Liver (tissue), 3 donors: Measurements from ENCODE around the gene CCDC60.

ENCODE experiments used
- EGR1 ChIP-seq, 2 donors: IDR thresholded peaks; 2 replicates each; pipeline ENCODE4 v1.6.1; 2016 to 2018; ENCODE audit warnings: antibody characterized with exemption in 2 of 2, low read depth in 2 of 2
- FOXA1 ChIP-seq: IDR thresholded peaks from 2 replicates; pipeline ENCODE4 v1.6.1; 2016; ENCODE audit warnings: antibody characterized with exemption
- GABPA ChIP-seq, 2 donors: IDR thresholded peaks in 1 of 2; conservative IDR thresholded peaks in 1 of 2; 2 replicates each; pipeline ENCODE4 v1.6.1; 2016; ENCODE audit warnings: antibody characterized with exemption in 2 of 2, mild to moderate bottlenecking in 1 of 2, moderate library complexity in 1 of 2
- HNF4A ChIP-seq, 2 donors: conservative IDR thresholded peaks; 2 replicates each; pipeline ENCODE4 v1.6.1; 2016; ENCODE audit warnings: antibody characterized with exemption in 2 of 2, mild to moderate bottlenecking in 2 of 2
- NR2F2 ChIP-seq: IDR thresholded peaks from 2 replicates; pipeline ENCODE4 v1.6.1; 2016; ENCODE audit warnings: antibody characterized with exemption
- RAD21 ChIP-seq, 2 donors: IDR thresholded peaks; 2 replicates each; pipeline ENCODE4 v1.6.1; 2016; ENCODE audit warnings: antibody characterized with exemption in 2 of 2, mild to moderate bottlenecking in 2 of 2
- SP1 ChIP-seq: IDR thresholded peaks from 2 replicates; pipeline ENCODE4 v1.6.1; 2018; ENCODE audit warnings: antibody characterized with exemption, mild to moderate bottlenecking
- TAF1 ChIP-seq: conservative IDR thresholded peaks from 2 replicates; pipeline ENCODE4 v1.6.1; 2016; ENCODE audit warnings: antibody characterized with exemption, mild to moderate bottlenecking
- YY1 ChIP-seq: IDR thresholded peaks from 2 replicates; pipeline ENCODE4 v1.6.1; 2016; ENCODE audit warnings: antibody characterized with exemption, mild to moderate bottlenecking
- TF ChIP-seq, protein P1 (sequence below): fragments of 150-350 bp; IDR thresholded peaks from 2 replicates; pipeline ENCODE4 v1.5.1; 2017; ENCODE audit warnings: improper control_type of control experiment, low read depth, low read length; ENCODE audit not compliant: missing input control
- TF ChIP-seq, protein P2 (sequence below): IDR thresholded peaks from 2 replicates; pipeline ENCODE4 v1.6.1; 2016; ENCODE audit warnings: antibody characterized with exemption
- TF ChIP-seq, protein P3 (sequence below): IDR thresholded peaks from 2 replicates; pipeline ENCODE4 v1.6.1; 2016; ENCODE audit warnings: antibody characterized with exemption, mild to moderate bottlenecking
- TF ChIP-seq, protein P4 (sequence below): IDR thresholded peaks from 2 replicates; pipeline ENCODE4 v1.6.1; 2016; ENCODE audit warnings: antibody characterized with exemption
- TF ChIP-seq, protein P5 (sequence below): IDR thresholded peaks from 2 replicates; pipeline ENCODE4 v1.6.1; 2016; ENCODE audit warnings: antibody characterized with exemption
- donor health status: healthy.
- donor health status: healthy.

DNA sequence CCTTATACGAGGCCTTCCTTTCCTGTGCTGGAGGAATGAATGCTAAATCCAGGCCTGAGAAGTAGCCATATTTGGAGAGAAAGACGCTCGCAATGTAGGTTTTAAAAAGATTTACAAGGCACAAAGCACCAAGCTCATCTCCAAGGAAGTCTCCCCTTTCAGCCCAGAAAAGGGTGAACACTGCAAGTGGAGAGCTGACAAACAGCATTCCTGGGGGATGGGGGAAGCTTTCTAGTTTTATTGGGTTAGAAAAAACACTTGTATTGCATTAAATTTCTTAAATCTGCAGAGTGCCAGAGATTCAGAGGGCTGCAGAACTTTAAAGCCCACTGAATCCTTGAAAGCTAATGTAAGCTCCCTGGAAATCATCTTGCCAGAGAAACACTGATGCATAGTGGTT, 34.6 kb downstream of the CCDC60 start:
- TF ChIP-seq, protein P1, sequence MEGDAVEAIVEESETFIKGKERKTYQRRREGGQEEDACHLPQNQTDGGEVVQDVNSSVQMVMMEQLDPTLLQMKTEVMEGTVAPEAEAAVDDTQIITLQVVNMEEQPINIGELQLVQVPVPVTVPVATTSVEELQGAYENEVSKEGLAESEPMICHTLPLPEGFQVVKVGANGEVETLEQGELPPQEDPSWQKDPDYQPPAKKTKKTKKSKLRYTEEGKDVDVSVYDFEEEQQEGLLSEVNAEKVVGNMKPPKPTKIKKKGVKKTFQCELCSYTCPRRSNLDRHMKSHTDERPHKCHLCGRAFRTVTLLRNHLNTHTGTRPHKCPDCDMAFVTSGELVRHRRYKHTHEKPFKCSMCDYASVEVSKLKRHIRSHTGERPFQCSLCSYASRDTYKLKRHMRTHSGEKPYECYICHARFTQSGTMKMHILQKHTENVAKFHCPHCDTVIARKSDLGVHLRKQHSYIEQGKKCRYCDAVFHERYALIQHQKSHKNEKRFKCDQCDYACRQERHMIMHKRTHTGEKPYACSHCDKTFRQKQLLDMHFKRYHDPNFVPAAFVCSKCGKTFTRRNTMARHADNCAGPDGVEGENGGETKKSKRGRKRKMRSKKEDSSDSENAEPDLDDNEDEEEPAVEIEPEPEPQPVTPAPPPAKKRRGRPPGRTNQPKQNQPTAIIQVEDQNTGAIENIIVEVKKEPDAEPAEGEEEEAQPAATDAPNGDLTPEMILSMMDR = no peak
- TF ChIP-seq EGR1 (IDR thresholded peaks at IDR 0.05; ENCODE audit: low read depth in 2 of 2) (no peak), FOXA1 (no peak), SP1 (no peak), YY1 (no peak), HNF4A (conservative IDR thresholded peaks at IDR 0.05) (no peak), TAF1 (no peak), GABPA (IDR thresholded peaks at IDR 0.05 in 1 of 2, conservative IDR thresholded peaks at IDR 0.05 in 1 of 2) (no peak), NR2F2 (no peak), RAD21 (IDR thresholded peaks at IDR 0.05) (no peak)
- TF ChIP-seq, protein P2, sequence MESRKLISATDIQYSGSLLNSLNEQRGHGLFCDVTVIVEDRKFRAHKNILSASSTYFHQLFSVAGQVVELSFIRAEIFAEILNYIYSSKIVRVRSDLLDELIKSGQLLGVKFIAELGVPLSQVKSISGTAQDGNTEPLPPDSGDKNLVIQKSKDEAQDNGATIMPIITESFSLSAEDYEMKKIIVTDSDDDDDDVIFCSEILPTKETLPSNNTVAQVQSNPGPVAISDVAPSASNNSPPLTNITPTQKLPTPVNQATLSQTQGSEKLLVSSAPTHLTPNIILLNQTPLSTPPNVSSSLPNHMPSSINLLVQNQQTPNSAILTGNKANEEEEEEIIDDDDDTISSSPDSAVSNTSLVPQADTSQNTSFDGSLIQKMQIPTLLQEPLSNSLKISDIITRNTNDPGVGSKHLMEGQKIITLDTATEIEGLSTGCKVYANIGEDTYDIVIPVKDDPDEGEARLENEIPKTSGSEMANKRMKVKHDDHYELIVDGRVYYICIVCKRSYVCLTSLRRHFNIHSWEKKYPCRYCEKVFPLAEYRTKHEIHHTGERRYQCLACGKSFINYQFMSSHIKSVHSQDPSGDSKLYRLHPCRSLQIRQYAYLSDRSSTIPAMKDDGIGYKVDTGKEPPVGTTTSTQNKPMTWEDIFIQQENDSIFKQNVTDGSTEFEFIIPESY = no peak
- TF ChIP-seq, protein P3, sequence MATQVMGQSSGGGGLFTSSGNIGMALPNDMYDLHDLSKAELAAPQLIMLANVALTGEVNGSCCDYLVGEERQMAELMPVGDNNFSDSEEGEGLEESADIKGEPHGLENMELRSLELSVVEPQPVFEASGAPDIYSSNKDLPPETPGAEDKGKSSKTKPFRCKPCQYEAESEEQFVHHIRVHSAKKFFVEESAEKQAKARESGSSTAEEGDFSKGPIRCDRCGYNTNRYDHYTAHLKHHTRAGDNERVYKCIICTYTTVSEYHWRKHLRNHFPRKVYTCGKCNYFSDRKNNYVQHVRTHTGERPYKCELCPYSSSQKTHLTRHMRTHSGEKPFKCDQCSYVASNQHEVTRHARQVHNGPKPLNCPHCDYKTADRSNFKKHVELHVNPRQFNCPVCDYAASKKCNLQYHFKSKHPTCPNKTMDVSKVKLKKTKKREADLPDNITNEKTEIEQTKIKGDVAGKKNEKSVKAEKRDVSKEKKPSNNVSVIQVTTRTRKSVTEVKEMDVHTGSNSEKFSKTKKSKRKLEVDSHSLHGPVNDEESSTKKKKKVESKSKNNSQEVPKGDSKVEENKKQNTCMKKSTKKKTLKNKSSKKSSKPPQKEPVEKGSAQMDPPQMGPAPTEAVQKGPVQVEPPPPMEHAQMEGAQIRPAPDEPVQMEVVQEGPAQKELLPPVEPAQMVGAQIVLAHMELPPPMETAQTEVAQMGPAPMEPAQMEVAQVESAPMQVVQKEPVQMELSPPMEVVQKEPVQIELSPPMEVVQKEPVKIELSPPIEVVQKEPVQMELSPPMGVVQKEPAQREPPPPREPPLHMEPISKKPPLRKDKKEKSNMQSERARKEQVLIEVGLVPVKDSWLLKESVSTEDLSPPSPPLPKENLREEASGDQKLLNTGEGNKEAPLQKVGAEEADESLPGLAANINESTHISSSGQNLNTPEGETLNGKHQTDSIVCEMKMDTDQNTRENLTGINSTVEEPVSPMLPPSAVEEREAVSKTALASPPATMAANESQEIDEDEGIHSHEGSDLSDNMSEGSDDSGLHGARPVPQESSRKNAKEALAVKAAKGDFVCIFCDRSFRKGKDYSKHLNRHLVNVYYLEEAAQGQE = no peak
- TF ChIP-seq, protein P4, sequence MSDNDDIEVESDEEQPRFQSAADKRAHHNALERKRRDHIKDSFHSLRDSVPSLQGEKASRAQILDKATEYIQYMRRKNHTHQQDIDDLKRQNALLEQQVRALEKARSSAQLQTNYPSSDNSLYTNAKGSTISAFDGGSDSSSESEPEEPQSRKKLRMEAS = no peak
- TF ChIP-seq, protein P5, sequence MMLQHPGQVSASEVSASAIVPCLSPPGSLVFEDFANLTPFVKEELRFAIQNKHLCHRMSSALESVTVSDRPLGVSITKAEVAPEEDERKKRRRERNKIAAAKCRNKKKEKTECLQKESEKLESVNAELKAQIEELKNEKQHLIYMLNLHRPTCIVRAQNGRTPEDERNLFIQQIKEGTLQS = no peak
